ENCODE measurements around the gene SNHG17.

DNA sequence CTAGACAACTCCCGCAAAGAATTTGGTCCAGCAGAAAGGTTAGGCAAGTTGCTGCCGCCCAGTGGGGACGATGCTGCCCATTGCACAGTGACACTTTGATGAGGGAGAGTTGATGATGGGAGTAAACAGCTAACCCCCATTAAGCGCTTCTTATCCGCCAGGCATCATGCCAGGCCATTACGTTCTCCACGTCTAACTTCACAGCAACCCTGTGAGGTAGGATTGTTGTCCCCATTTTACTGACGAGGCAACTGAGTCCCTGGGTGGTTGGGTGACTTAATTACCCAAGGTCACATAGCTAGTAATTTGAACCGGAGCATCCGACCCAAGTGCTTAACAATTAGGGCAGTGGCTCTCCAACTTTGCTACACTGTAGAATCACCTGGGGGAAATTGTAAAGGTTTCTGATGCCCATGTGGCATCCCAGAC, 38.3 kb upstream of the SNHG17 start:
- TF ChIP-seq POLR2A (IDR thresholded peaks at IDR 0.05; ENCODE audit: low read depth, low read length) (no peak), TAF1 (IDR thresholded peaks at IDR 0.05; ENCODE audit: low read depth, low read length) (no peak), SPI1 (IDR thresholded peaks at IDR 0.05; ENCODE audit: low read depth, low read length) (no peak), POLR2AphosphoS5 (IDR thresholded peaks at IDR 0.05; ENCODE audit: low read depth, low read length) (no peak), POU2F2 (IDR thresholded peaks at IDR 0.05; ENCODE audit: low read depth, low read length) (no peak), PAX5 (IDR thresholded peaks at IDR 0.05; ENCODE audit: insufficient read depth, low read length, severe bottlenecking) (no peak)

Measured in GM12891 (cell line).